GM19455 (cell line): ENCODE data around the gene KMT5C.

Source experiments
- ATAC-seq: cut with Tn5 transposase; IDR thresholded peaks from one replicate; pipeline ENCODE4 v1.9.1; 2021; ENCODE audit not compliant: unreplicated experiment

KMT5C gene

GRCh38 chr19:55339105-55339888 lies at the start of gene KMT5C:
Gene KMT5C (plus strand): TSS chr19:55339876. CDS start chr19:55341937, 2,061 bp downstream.
- ATAC-seq: peak; percentile 91

- no peak for ATAC-seq
Observed at GRCh38 chr19:55297267-55297666, 42.4 kb upstream of the KMT5C start.

GRCh38 chr19:55299991-55300390 lies 39.7 kb upstream of the KMT5C start:
- no peak for ATAC-seq

GRCh38 chr19:55300886-55301458 lies 38.7 kb upstream of the KMT5C start:
- ATAC-seq: no peak

- ATAC-seq: peak; percentile 58
Observed at GRCh38 chr19:55301459-55302317, 38.0 kb upstream of the KMT5C start.

DNA sequence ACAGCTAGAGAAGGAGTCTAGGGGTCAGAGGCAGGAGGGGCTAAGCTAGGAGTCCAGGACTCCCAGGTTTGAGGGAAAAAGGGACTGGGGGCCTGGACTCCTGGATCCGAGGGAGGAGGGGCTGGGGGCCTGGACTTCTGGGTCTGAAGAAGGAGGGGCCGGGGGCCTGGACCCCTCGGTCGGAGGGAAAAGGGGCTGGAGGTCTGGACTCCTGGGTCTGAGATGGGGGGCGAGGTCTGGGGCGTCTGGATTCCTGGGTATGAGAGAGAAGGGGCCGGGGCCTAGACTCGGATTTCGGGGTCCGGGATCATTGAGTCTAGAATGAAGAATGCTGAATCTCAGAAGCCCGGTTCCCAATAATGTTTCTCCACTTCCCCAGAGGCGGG lies 37.4 kb upstream of the KMT5C start:
- ATAC-seq: no peak

DNA sequence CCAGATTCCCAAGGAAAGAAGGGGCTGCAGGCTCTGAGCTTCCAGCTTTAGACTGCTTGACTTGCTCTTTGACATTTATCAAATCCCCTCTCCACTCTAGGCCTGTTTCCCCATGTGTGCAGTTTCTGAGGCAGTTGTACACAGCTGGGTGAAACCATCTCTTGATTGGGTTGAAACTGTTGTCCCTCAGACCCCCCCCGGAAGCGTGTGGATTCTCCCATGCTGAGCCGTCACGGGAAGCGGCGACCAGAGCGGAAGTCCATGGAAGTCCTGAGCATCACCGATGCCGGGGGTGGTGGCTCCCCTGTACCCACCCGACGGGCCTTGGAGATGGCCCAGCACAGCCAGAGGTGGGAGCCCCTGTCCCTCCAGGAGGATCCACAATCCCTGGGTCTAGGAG lies 36.2 kb upstream of the KMT5C start:
- ATAC-seq: no peak

GRCh38 chr19:55304279-55304978 lies 35.2 kb upstream of the KMT5C start:
- ATAC-seq: no peak

GRCh38 chr19:55304980-55305379 lies 34.7 kb upstream of the KMT5C start:
- no peak for ATAC-seq

DNA sequence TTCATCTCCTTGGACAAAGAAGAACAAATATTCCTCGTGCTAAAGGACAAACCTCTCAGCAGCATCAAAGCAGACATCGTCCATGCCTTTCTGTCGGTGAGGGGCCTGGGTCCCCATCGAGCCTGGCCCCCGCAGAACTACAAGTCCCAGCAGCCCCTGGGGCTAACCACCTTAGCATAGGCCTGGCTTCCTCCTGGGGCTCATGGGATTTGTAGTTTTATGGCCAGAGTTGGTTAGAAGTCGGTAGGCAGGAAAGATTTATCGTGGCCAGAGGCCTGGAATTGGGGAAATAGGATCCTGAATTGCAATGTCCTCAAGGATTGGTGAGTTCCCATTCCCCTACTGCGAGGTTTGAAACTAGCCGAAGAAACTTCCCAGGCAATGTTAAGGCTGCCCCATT lies 34.2 kb upstream of the KMT5C start:
- ATAC-seq: no peak

DNA sequence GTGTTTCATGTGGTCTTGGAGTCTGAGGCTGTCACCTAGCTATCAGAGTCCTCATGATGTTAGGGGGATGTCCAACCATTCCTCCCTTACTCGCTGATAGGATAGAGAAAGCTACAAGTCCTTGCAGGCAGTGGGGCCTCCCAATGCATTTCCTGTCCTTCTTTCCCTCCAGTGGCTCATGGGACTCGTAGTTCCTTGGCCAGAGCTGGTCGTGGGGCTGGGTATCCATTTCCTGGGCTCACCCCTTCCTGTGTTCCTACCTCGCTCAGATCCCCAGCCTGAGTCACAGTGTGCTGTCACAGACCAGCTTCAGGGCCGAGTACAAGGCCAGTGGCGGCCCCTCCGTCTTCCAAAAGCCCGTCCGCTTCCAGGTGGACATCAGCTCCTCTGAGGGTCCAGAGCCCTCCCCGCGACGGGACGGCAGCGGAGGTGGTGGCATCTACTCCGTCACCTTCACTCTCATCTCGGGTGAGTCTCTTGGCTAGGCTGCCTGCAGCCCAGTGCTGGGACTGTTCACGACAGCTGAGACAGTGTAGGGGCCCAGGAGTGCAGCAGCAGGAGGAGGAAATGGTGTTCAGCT lies 33.6 kb upstream of the KMT5C start:
- ATAC-seq: no peak

DNA sequence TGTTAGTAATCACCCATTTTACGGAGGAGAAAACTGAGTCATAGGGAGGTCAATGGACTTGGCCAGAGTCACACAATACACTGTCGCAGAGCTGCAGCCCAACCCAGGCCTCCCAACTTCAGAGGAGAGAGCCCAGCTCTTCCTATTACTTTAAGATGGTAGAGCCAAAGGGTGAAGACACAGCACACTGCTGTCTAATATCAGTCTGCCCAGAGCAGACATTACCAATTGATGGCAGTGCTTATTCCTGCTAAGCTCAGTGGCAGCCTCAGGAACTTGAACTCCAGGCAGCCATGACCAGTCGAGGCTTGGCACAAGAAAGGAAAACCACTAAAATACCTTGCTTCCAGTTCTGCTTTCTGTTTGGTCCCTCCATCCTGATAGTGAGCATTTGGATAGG lies 33.0 kb upstream of the KMT5C start:
- no peak for ATAC-seq

DNA sequence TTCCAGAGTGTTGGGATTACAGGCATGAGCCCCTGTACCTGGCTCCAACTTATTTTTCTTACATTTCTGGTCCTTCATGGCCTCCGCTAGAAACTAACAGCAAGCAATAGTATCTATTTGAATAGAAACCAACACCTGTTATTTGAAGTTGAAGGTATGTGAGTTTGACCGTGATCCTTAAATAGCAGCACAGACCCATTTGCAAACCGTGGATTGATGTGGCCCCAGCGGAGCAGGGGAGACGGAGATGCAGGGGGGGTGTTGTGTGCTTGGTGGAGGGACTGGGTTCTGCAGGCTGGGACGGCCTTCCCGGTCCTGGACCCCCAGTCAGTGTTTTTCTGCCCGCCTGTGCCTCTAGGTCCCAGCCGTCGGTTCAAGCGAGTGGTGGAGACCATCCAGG lies 31.4 kb upstream of the KMT5C start:
- ATAC-seq: no peak

DNA sequence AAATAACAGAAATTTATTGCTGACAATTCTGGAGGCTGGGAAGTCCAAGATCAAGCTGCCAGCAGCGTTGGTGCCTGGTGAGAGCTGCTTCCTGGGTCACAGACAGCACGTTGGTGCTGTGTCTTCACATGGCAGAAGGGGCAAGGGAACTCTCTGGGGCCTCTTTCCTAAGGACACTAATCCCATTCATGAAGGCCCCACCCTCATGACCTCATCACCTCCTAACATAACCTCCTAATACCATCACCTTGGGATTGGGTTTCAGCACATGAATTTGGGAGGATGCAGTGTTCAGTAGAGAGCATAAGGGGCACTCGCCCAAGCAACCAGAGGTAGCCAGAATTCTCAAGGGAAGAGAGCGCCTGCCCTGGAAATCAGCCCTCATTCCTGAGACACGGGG lies 30.2 kb upstream of the KMT5C start:
- ATAC-seq: no peak

GRCh38 chr19:55310498-55310897 lies 29.2 kb upstream of the KMT5C start:
- ATAC-seq: no peak

GRCh38 chr19:55311397-55311796 lies 28.3 kb upstream of the KMT5C start:
- no peak for ATAC-seq

GRCh38 chr19:55311797-55312196 lies 27.9 kb upstream of the KMT5C start:
- no peak for ATAC-seq

GRCh38 chr19:55312621-55313512 lies 26.8 kb upstream of the KMT5C start:
- no peak for ATAC-seq

DNA sequence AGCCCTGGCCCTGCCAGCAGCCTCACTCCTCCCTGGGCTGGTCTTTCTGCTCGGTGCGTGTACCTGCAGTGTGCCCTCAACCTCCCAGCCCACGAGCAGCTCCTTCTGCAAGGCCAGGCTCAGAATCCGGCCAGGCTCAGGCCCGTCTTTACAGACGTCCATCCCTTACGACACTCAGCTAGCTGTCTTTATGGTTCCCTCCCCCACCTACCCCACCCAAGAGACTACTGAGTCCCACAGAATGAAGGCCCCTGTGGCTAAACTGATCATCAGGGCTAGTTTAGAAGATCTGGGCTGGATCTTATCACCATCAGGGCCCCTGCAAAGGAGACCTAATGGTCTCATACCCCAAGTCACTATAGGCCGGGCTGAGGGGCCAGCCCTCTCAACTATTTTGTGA lies 25.3 kb upstream of the KMT5C start:
- ATAC-seq: no peak

GRCh38 chr19:55315956-55316525 lies 23.6 kb upstream of the KMT5C start:
- ATAC-seq: no peak
